GM12873 (cell line): ENCODE measurements around the gene ANKRD11.

ENCODE experiments used
- TF ChIP-seq, protein P1 (sequence below): IDR thresholded peaks from 2 replicates; pipeline ENCODE4 v1.5.1; 2012; ENCODE audit warnings: low read depth, mild to moderate bottlenecking, moderate library complexity, low read length, control low read depth; ENCODE audit not compliant: insufficient read depth; ENCODE audit errors: missing control alignments

Gene ANKRD11

GRCh38 chr16:89341697-89342694 is 148.4 kb downstream of the ANKRD11 start:
- TF ChIP-seq, protein P1, sequence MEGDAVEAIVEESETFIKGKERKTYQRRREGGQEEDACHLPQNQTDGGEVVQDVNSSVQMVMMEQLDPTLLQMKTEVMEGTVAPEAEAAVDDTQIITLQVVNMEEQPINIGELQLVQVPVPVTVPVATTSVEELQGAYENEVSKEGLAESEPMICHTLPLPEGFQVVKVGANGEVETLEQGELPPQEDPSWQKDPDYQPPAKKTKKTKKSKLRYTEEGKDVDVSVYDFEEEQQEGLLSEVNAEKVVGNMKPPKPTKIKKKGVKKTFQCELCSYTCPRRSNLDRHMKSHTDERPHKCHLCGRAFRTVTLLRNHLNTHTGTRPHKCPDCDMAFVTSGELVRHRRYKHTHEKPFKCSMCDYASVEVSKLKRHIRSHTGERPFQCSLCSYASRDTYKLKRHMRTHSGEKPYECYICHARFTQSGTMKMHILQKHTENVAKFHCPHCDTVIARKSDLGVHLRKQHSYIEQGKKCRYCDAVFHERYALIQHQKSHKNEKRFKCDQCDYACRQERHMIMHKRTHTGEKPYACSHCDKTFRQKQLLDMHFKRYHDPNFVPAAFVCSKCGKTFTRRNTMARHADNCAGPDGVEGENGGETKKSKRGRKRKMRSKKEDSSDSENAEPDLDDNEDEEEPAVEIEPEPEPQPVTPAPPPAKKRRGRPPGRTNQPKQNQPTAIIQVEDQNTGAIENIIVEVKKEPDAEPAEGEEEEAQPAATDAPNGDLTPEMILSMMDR, result no peak

DNA sequence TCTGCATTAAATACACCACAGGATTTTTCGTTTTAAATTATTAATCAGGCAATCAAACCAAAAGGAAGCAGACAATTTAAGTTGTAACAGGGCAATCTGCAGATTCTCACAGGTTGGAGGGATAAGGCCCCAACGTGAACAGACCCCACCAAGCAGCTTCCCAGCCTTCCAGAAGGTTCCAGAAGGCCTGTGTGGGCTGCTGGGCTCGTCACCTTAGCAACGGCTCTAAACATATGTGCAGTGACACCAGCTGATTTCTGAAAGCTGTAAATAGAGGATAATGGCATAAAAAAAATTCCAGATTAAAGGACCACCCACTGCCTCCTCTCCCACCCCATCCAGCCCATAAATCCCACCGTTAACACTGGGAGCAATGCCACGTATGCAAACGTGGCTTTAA is 149.1 kb downstream of the ANKRD11 start:
- TF ChIP-seq, protein P1, result no peak

GRCh38 chr16:89338863-89339262 is 151.5 kb downstream of the ANKRD11 start:
- TF ChIP-seq, protein P1, result no peak

GRCh38 chr16:89337965-89338364 is 152.4 kb downstream of the ANKRD11 start:
- TF ChIP-seq, protein P1, result no peak

DNA sequence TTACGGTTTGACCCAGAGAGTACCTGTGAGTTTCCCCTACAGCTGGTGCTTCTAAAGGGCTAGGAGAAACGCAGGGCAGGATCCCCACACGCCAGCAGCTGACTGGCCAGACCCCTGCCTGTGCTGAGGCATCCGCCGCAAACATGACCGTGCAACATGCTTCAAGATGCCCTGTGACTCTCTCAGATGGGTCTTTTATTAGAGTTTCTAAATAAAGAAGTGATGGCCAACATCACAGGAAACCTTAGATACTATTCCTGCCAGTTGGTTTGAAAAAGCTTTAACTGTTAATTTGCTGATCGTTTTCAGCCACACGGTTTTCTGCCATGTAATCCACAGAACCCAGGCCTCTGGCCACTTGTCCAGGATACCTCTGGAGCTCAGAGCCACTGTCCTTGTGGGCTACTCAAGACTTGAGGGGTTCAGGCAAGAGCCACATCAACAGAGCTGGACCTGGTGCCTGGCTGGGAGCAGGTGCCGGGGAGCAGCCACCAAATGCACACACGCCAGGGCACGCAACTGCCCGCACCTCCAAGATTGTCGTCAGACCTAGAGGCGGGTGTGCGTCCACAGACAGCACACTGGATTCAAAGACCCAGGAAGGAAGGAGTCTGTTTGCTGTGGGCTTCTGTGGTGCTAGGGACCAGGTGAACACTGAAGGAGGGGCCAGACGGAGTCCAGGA is 154.4 kb downstream of the ANKRD11 start:
- TF ChIP-seq, protein P1, result no peak

- TF ChIP-seq, protein P1, result no peak
These were observed 155.2 kb downstream of the ANKRD11 start for GRCh38 chr16:89334988-89335802.
